Nephron (organoid): Measurements from ENCODE around the gene CCDC24.
A peak's percentile ranks its signal among the peaks of the same experiment; 100 is the strongest.

ENCODE experiments used
- H3K27ac Mint-ChIP-seq, 3 experiments: 2 replicates each; pipeline ENCODE4 v1.8.0; 2020; ENCODE audit warnings: mixed read lengths in 3 of 3, mild to moderate bottlenecking in 2 of 3, moderate library complexity in 1 of 3
- H3K27me3 Mint-ChIP-seq: 2 replicates; pipeline ENCODE4 v1.8.0; 2021; ENCODE audit warnings: low read depth, mild to moderate bottlenecking, moderate library complexity, mixed read lengths
- H3K36me3 Mint-ChIP-seq: 2 replicates; pipeline ENCODE4 v1.8.0; 2020; ENCODE audit warnings: low read depth, mixed read lengths
- H3K4me1 Mint-ChIP-seq: 2 replicates; pipeline ENCODE4 v1.8.0; 2020; ENCODE audit warnings: mixed read lengths
- H3K4me3 Mint-ChIP-seq, 3 experiments: 2 replicates each; pipeline ENCODE4 v1.8.0; 2020; ENCODE audit warnings: mild to moderate bottlenecking in 3 of 3, mixed read lengths in 3 of 3, moderate library complexity in 2 of 3
- H3K9me3 Mint-ChIP-seq: 2 replicates; pipeline ENCODE4 v1.8.0; 2020; ENCODE audit warnings: mixed read lengths
- CTCF ChIP-seq, 3 experiments: fragments of 200-600 bp; sonication (generic); IDR thresholded peaks; one replicate each; pipeline ENCODE4 v1.5.0; 2021; ENCODE audit warnings: antibody characterized with exemption in 3 of 3; ENCODE audit not compliant: unreplicated experiment in 3 of 3

CCDC24 gene

GRCh38 chr1:43971336-43971980, 19.9 kb upstream of the CCDC24 start:
- H3K4me3 Mint-ChIP-seq: peak overlapping the region; percentile 93 to 96 (median 94)
- H3K9me3 Mint-ChIP-seq: no peaks in the 10 kb centered on the region
- H3K4me1 Mint-ChIP-seq: peaks cover 33% of the 10 kb centered on the region
- H3K36me3 Mint-ChIP-seq: peaks cover 17% of the 10 kb centered on the region
- TF ChIP-seq CTCF (IDR thresholded peaks at IDR 0.05; ENCODE audit: unreplicated experiment in 3 of 3): no peak
- H3K27ac Mint-ChIP-seq: no peak overlapping the region
- no peaks in the 10 kb centered on the region for H3K27me3 Mint-ChIP-seq

GRCh38 chr1:43973981-43974442, 17.4 kb upstream of the CCDC24 start:
- H3K4me1 Mint-ChIP-seq: peaks cover 57% of the 10 kb centered on the region
- no peaks in the 10 kb centered on the region for H3K9me3 Mint-ChIP-seq
- TF ChIP-seq CTCF (IDR thresholded peaks at IDR 0.05; ENCODE audit: unreplicated experiment in 3 of 3): no peak
- H3K4me3 Mint-ChIP-seq: peak overlapping the region; percentile 94 to 95 (median 94)
- H3K27ac Mint-ChIP-seq: peak overlapping the region; percentile 15 to 85 (median 85)
- peaks cover 25% of the 10 kb centered on the region for H3K36me3 Mint-ChIP-seq
- no peaks in the 10 kb centered on the region for H3K27me3 Mint-ChIP-seq

GRCh38 chr1:43974443-43975248, 16.8 kb upstream of the CCDC24 start, which contains the start of gene ATP6V0B:
TSS of gene ATP6V0B (plus strand) at chr1:43974960. CDS start at chr1:43975041, 81 bp downstream.
- peak within 1 kb of the TSS; percentile 15 to 86 (median 85) for H3K27ac Mint-ChIP-seq
- H3K27me3 Mint-ChIP-seq: no peaks in the 10 kb centered on the region
- no peaks in the 10 kb centered on the region for H3K9me3 Mint-ChIP-seq
- H3K4me1 Mint-ChIP-seq: peaks cover 55% of the 10 kb centered on the region
- H3K36me3 Mint-ChIP-seq: peaks cover 25% of the 10 kb centered on the region
- peak in 2 of 3 experiments; percentile 19 for TF ChIP-seq CTCF (IDR thresholded peaks at IDR 0.05; ENCODE audit: unreplicated experiment in 3 of 3)
- H3K4me3 Mint-ChIP-seq: peak within 1 kb of the TSS; percentile 94 to 95 (median 94)

- Mint-ChIP-seq H3K9me3 (no peaks in the 10 kb centered on the region), H3K4me1 (peaks cover 49% of the 10 kb centered on the region), H3K4me3 (peak overlapping the region; percentile 94 to 95 (median 94)), H3K27me3 (no peaks in the 10 kb centered on the region), H3K27ac (peak overlapping the region in 2 of 3 experiments; percentile 76 to 86), H3K36me3 (peaks cover 25% of the 10 kb centered on the region)
- no peak for TF ChIP-seq CTCF (IDR thresholded peaks at IDR 0.05; ENCODE audit: unreplicated experiment in 3 of 3)
These were observed 16.0 kb upstream of the CCDC24 start for GRCh38 chr1:43975249-43975961.

GRCh38 chr1:43976045-43976444, 15.4 kb upstream of the CCDC24 start:
- peaks cover 29% of the 10 kb centered on the region for H3K36me3 Mint-ChIP-seq
- peaks cover 48% of the 10 kb centered on the region for H3K4me1 Mint-ChIP-seq
- no peaks in the 10 kb centered on the region for H3K9me3 Mint-ChIP-seq
- H3K27ac Mint-ChIP-seq: peak overlapping the region in 2 of 3 experiments; percentile 76 to 86
- no peaks in the 10 kb centered on the region for H3K27me3 Mint-ChIP-seq
- TF ChIP-seq CTCF (IDR thresholded peaks at IDR 0.05; ENCODE audit: unreplicated experiment in 3 of 3): no peak
- peak overlapping the region; percentile 94 to 95 (median 94) for H3K4me3 Mint-ChIP-seq
